GM18868 (cell line): ENCODE results near the gene ZMIZ1.

Experiments used
- ATAC-seq: cut with Tn5 transposase; IDR thresholded peaks from one replicate; pipeline ENCODE4 v1.9.1; 2021; ENCODE audit warnings: mild to moderate bottlenecking, moderate library complexity; ENCODE audit not compliant: unreplicated experiment

ZMIZ1 gene

GRCh38 chr10:79051766-79052165 lies 17.0 kb upstream of the ZMIZ1 start:
- no peak for ATAC-seq

DNA sequence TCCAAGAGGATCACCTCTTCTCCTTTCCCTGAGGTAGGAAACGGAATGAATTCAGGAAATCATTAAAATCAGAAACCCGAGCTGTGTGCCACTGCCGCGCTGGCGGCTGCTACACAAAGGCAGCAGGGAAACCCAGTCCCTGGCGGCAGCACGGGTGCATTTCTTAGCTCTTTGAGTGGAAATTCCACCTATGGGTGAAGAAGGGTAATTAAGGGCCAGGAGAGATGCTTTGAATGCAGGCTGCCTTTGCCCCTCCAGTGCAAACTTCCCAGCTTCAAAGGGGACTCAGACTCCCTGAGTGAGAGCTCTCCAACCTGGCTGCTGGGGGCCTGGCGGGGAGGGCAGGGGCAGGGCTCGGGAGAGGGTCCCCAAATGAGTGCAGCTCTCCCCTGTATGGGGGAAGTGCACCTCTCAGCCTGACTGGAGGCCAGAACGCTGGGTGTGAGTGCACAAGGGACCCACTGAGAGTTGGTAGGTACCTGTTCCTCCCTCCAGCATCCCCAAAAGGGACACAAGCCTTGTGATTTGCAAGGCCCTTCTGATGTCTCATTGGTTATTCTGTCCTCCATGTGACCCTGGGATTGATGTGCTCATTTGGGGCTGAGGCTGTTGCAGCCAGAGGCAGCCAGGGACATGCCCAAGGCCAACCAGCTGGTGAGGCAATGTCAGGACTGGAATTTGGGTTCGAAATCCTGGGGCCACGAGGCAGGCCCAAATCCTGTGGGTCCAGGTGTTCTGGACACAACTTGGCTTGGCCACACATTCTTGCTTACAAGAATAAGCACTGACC lies 16.3 kb upstream of the ZMIZ1 start:
- ATAC-seq, result peak; percentile 64

DNA sequence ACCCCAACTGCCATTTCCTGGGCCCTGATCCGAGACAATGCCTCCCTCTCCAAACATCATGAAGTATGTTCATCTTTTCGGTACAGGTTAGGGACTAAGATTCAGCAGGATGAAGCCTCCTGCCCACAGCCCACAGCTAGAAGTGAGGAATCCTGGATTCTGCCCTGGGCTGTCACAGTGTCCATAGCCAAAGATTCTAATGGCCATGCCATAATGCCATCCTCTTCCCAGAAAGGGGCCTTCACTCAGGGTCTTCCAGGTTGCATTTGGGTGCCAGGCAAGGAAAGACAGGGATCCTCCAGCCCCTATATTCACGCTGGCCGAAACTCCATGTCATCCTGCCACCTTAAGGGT lies 15.7 kb upstream of the ZMIZ1 start:
- ATAC-seq, result no peak

DNA sequence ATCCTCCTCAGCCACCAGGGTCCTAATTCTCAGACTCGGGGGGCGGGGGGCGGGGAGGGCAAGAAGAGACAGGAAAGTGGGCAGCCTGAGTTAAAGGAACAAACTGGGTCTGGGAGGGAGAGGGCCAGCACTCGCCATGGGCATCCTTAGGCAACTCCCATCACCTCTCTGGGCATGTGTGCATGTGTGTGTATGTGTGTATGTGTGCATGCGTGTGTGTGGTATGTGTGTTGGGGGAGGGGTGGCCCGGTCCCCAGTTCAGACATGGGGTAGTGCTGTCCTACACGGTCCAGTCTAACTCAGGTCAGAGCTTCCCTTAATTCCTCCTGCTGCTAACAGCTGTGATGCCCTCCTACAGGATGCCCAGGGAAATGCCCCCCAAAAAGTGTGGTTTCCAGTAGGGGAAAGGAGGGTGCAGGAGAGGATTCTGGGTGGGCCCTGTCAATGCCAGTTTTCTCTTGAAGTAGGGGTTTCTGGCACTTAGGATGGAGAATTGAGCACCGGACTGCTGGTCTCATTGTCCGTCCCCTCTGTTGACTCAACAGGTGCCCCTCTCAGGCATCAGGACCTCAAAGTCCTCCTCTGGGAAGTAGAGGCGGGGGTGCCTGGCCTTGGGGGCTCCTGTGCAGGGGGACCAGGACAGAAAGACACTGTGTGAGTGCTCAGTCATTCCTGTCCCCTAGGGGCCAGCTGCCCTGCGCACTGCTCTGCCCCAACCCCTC lies 15.1 kb upstream of the ZMIZ1 start:
- ATAC-seq, result no peak

DNA sequence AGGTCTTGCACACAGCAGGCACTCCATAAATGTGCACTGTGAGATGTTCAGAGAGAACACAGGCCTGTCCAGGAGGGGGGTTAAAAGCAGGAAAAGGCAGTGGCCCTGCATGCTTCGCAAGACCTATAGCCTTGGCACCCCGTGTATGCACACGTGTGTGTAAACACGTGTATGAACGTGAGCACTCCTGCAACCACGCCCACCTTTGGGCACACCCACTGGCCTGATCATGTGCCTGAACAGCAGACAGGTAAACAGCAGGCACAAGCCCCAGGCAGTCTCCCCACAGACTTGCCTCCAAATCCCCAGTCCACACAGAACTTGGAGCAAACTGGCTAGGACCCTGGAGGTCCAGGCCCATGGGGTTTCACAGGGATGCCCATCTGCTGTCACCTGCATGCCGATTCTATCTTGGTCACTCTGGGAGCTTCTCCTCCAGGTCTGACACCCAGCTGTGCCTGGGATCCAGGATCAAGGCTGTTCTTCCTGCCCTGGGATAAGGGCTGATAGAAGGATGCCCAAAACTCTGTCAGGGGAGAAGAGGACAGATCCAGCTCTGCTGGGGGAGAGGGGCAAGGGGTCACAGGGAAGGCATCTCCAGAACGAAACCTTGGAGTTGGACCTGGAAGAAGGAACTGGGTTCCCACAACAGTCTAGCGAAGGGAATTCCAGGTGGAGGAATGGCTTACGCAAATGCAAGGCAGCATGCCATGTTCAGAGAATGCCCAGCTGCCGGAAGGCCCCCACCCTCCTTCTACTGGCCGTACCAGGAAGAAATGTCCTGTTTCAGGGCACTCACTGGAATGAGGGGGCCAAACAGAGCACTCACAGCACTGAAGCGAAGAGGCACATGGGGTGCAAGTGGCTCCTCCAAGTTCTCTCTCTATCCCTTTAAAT lies 14.3 kb upstream of the ZMIZ1 start:
- no peak for ATAC-seq

GRCh38 chr10:79055100-79055782 lies 13.5 kb upstream of the ZMIZ1 start:
- no peak for ATAC-seq

- ATAC-seq, result no peak
Measured at GRCh38 chr10:79055892-79056291, 12.9 kb upstream of the ZMIZ1 start.

DNA sequence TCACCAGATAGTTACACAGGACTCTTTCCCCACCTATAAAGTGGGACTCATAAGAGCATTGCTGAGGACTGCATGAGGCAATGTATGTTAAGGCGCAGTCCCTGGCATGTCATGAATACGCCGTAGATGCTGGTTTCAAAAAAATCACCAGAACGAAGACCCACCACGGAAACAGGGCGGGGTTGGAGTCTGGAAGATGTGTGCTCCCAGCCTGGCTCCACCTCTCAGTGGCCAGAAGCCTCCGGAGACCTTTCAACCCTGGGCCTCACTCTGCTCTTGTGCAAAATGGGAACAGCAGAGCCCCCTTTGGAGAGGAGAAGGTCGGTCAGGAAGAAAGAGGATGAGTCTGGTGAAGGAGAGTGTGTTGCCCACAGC lies 12.4 kb upstream of the ZMIZ1 start:
- no peak for ATAC-seq

DNA sequence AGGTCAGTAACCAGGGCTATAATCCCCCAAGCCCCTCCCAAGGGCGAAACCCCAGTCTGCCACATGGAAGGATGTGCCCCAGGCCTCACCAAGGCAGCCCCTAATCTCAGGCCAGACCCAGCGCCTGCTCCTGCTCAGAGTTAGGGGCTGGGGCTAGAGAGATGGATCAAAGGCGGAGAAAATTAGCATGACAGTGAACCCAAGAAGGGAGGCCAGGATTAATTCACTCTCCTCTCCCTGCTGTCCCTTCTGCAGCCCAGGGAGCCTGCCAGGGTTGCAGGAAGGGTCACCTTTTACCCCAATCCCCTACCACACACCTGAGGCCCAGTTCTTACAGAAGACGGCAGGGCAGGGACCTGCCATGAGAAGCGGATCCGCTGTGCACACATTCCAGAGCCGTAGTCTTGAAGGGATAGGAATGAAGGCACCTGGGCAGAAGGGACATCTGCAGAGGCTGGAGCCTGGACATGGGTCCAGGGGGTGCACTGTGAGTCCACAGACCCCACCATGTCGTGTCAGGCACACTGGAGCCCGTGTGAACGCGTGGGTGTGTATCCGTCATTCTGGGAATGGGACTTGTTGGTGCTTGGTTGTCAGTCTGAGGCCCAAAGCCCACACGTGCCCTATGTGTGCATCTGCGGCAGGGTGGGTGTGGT lies 11.9 kb upstream of the ZMIZ1 start:
- ATAC-seq, result no peak

GRCh38 chr10:79057481-79058275 lies 11.1 kb upstream of the ZMIZ1 start:
- no peak for ATAC-seq

DNA sequence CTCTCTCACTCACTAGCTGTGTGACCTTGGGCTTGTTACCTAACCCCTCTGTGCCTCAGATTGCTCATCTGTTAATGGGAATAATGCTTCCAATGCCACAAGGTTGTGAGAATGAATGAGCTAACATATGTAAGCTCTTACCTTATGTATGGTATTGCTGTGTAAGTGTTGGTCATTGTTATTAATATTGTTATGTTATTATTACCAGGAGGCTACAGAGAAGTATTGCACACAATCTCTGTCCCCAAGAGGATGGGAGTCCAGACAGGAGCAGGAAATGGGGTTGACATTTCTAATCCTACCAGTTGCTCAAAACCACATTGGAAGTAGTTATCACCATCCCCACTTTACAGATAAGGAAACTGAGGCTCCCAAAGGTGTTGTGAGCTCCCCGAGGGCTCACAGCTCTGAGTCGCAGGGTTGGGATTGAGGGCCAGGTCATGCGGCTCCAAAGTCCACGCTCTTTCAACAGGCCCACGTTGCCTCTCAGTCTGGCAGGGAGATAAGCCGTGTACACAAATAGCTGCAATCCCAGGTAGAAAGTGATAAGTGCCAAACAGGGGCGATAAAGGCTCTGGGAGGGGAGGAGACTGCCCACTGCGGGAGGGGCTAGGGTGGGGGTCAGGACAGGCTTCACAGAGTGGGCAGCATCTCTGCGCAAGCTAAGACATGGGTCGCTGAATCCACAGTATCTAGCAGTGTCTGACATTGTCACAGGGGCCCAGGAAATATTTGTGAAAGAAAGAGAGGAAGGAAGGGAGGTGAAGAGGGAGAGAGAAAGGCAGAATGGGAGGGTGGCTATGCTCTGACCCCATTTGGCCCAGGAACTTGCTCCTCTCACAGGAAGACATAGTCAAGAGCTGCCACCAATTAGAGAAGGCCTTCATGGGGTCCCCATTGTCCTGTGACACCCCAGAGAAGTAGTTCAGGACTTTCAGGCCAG lies 9.6 kb upstream of the ZMIZ1 start:
- no peak for ATAC-seq

DNA sequence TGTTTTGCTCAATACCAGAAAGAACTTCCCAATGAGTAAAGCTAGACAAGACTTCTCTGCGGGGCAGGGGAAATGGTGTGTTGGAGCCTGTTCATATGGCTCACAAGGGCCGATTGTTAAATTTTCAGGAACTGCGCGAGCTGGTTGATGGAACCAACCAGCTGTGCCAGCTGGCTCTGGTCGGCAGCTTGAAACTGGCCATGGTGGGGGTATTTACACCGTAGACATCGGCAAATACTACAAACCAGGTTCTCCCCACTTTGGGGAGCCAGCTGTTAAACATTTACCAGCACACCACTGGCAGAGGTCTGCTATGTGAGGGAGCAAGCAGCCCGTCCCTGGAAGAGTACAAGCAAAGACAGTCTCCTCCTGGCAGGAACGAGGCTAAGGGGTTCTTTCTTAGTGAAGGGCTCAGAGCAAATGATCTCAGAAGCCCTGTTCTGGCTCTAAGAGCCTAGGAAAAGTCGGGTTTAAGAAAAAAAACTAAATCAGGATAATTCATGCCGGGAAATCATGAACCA lies 8.8 kb upstream of the ZMIZ1 start:
- ATAC-seq, result no peak

DNA sequence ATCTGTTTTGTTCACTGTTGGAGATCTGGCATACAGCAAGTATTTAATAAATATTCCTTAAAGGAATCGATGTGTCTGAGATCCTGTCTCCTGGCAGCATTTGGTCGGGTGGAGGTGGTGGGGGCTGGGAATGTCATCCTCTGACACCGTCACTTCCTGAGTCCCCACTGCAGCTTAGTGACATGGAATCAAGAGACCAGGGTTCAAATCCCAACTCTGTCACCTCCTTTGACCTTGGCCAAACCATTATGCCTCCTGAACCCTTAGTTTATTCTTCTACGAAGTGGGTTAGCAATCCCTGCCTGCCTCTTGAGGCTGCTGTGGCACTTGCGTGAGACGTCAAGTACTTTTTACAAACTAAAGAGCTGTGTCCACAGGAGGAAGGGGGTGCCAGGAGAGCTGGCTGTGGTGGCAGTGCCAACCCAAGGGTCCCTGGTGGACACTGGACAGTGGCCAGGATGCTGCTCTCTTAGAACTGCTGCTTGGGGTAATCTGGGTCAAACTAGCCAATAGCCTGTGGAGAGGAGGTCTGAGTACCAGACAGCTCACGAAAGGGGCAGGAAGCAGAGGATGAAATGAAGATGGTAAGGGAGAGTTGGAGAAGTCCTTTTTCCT lies 8.0 kb upstream of the ZMIZ1 start:
- no peak for ATAC-seq

DNA sequence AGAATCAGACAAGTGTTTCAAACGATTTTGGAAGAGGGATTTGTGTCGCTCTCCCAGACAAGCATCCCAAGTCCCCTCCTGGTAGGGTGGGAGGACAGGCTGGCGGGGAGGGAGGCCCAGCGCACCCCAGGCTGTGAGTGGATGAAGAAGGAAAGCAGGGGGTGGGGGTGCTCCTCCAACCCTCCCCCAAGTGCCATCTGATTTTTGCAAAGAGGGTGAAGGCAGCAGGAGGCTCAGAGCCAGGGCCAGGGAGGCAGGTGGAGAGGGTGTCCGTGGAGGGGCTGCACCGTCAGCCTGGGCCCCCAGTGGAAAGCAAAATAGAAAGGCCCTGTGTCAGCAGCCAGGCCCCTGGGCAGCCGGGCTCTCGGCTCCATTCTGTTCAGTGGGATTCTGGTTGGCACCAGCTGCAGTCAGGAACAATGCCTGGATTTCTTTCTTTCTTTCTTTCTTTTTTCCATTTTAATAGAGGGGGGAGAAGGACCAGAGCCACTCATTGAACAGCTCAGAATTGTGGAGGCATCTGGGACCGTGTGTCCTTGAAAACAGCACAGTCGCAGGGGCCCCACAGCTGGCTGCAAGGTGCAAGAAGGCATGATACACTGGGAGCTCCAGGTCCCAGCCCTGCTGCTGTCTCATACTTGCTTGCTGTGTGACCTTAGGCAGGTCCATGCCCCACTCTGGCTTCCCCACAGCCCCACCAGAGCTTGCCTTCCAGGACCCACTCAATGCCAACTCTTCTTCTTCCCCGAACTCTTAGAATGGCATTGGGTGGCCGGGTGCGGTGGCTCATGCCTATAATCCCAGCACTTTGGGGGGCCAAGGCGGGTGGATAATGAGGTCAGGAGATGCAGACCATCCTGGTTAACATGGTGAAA lies 7.1 kb upstream of the ZMIZ1 start:
- no peak for ATAC-seq

DNA sequence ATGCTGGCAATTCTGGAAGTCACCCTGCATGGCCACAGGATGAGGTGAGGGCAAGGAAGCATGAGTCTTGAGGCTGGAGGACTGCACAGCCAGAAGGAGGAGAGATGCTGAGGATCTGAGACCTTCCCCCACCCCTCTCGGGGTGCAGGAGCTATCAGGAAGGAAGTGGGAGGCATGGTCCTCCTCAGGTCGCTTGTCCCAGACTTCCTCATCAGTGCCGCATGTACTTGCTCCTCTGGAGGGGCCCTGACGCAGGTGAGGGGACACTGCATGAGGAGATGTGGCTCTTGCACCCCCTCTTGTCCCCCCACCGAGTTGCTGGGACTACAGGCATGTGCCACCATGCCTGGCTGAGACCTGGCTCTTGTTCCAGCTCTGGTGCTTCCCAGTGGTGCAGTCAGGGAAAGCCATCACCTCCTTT lies 5.7 kb upstream of the ZMIZ1 start:
- ATAC-seq, result no peak

DNA sequence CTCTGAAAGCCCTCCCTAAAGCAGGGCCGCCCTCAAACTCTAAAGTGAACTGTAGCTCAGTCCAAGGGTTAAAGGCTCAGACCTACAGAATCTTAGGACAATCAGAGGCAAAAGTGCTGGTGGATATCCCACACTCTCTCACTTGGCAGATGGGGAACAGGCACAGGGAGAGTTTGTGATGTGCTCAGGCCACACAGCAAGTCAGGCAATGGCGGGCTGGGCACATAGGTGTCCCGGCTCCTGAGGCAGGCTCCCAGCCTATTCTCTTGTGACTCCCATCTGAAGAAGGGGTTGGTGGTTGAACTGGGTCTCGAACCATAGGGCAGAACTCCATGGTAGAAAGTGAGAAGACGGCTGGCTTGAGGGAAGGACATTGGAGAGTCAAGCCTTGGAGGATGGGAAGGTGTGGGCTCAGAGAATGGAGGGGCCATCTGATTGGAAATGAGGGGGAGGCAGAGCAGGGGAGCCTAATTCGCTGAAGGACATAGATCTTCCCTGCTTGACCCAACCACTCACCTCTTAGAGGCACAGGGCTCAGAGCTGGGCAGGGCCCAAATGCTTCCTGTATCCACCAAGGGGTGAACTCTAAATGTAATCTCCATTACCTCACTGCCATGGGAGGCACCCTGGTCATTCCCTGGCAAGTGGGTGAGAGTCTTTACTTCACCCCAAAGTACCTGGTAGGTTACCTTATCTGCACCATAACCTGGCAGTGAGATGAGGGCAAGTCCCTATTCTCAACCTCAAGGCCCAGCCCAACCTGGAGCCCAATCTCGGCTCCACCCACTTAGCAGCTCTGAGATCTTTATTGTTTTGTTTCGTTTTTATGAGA lies 4.9 kb upstream of the ZMIZ1 start:
- no peak for ATAC-seq
